H1 (cell line): ENCODE measurements around the gene ZNF281. TPM values are rescaled to one million over a fixed set of nuclear protein-coding genes. Genes with fewer than 3 reads are reported as not detected.
A peak's percentile ranks its signal among the peaks of the same experiment; 100 is the strongest.

Source experiments
- CTCF ChIA-PET: fragments of 300-600 bp; sonication (Branson Sonifier 250); formaldehyde crosslinking; loops from one replicate; lab custom pipeline; 2021; ENCODE audit not compliant: partially characterized antibody; lab: Charles Lee
- POLR2A ChIA-PET: fragments of 300-600 bp; sonication (Branson Sonifier 250); formaldehyde crosslinking; loops from one replicate; lab custom pipeline; 2021; ENCODE audit warnings: inconsistent platforms; ENCODE audit not compliant: partially characterized antibody; lab: Charles Lee
- DNase-seq, 2 experiments: peaks; one replicate each; pipeline versions ENCODE4 v3.0.0 to v3.0.0-alpha.2; 2010 to 2022; ENCODE audit warnings: low spot score in 2 of 2, low read depth in 1 of 2, mixed read lengths in 1 of 2
- FAIRE-seq: peaks from 2 replicates; lab custom pipeline; 2011; peaks lifted over from hg19 to GRCh38; lab: Jason Lieb, UNC
- H2AFZ ChIP-seq: 2 replicates; pipeline ENCODE4 v1.8.1; 2012; ENCODE audit warnings: low read length, inconsistent platforms
- H2AK5ac ChIP-seq: 2 replicates; pipeline ENCODE4 v1.6.1; 2013; ENCODE audit warnings: low read depth, low read length
- H2BK120ac ChIP-seq: replicated peaks from 2 replicates; pipeline ENCODE3; 2013; ENCODE audit warnings: low read depth, low read length, inconsistent platforms
- H2BK12ac ChIP-seq: 2 replicates; pipeline ENCODE4 v1.6.1; 2013; ENCODE audit warnings: low read depth, low read length
- H2BK15ac ChIP-seq: 2 replicates; pipeline ENCODE4 v1.6.1; 2013; ENCODE audit warnings: low read length
- H2BK20ac ChIP-seq: 2 replicates; pipeline ENCODE4 v1.6.1; 2013; ENCODE audit warnings: low read length
- H2BK5ac ChIP-seq: 2 replicates; pipeline ENCODE4 v1.6.1; 2013; ENCODE audit warnings: low read depth, low read length
- H3K14ac ChIP-seq: 2 replicates; pipeline ENCODE4 v1.6.1; 2013; ENCODE audit warnings: inconsistent platforms; ENCODE audit not compliant: insufficient read length
- H3K18ac ChIP-seq: 2 replicates; pipeline ENCODE4 v1.6.1; 2013; ENCODE audit warnings: low read length; ENCODE audit errors: extremely low read depth
- H3K23ac ChIP-seq: 2 replicates; pipeline ENCODE4 v1.6.1; 2013; ENCODE audit warnings: inconsistent platforms; ENCODE audit not compliant: insufficient read length
- H3K23me2 ChIP-seq: 2 replicates; pipeline ENCODE4 v1.6.1; 2013; ENCODE audit warnings: low read depth, low read length
- H3K27ac ChIP-seq: 2 replicates; pipeline ENCODE4 v1.6.1; 2011; ENCODE audit warnings: low read depth, low read length, inconsistent platforms
- H3K27me3 ChIP-seq, 4 experiments: replicated peaks in 1 of 4; 1 replicate in 1 of 4; 2 replicates in 3 of 4; pipeline versions ENCODE4 v1.6.1 to v1.8.1; 2011 to 2013; ENCODE audit warnings: low read length in 3 of 4, mild to moderate bottlenecking in 3 of 4, inconsistent platforms in 2 of 4, mixed read lengths in 2 of 4, moderate library complexity in 1 of 4; ENCODE audit not compliant: control insufficient read depth in 3 of 4, insufficient read depth in 3 of 4; ENCODE audit errors: extremely low read depth in 1 of 4
- H3K36me3 ChIP-seq, 4 experiments: 2 replicates each; pipeline versions ENCODE4 v1.6.1 to v1.8.1; 2011 to 2013; ENCODE audit warnings: mild to moderate bottlenecking in 4 of 4, low read length in 3 of 4, moderate library complexity in 2 of 4, control low read depth in 1 of 4, inconsistent platforms in 1 of 4; ENCODE audit not compliant: insufficient read depth in 4 of 4, control insufficient read depth in 2 of 4
- H3K4ac ChIP-seq: replicated peaks from 2 replicates; pipeline ENCODE3; 2013; ENCODE audit warnings: low read length, low read depth, mixed read lengths, inconsistent platforms; ENCODE audit not compliant: insufficient read length
- H3K4me1 ChIP-seq, 4 experiments: replicated peaks in 1 of 4; 1 replicate in 1 of 4; 2 replicates in 3 of 4; pipeline versions ENCODE4 v1.6.1 to v1.8.1; 2011 to 2013; ENCODE audit warnings: low read length in 3 of 4, inconsistent platforms in 2 of 4, mixed read lengths in 1 of 4; ENCODE audit not compliant: insufficient read depth in 4 of 4, control insufficient read depth in 3 of 4
- H3K4me2 ChIP-seq, 2 experiments: 2 replicates each; pipeline versions ENCODE4 v1.6.1 to v1.8.1; 2011 to 2013; ENCODE audit warnings: low read depth in 2 of 2, low read length in 2 of 2, control low read depth in 1 of 2, inconsistent platforms in 1 of 2, mild to moderate bottlenecking in 1 of 2; ENCODE audit not compliant: insufficient read depth in 1 of 2
- H3K4me3 ChIP-seq, 4 experiments: fragments of 200-600, 300-600 bp in 1 of 4; sonication (generic), shearing (Covaris generic), sonication (Bioruptor Twin) in 1 of 4; 2 replicates each; pipeline versions ENCODE4 v1.5.1 to v1.8.1; 2011 to 2016; ENCODE audit warnings: low read length in 4 of 4, low read depth in 3 of 4, control low read depth in 2 of 4, inconsistent platforms in 2 of 4, mild to moderate bottlenecking in 2 of 4, mixed read lengths in 1 of 4, moderate library complexity in 1 of 4; ENCODE audit not compliant: insufficient read depth in 2 of 4; ENCODE audit errors: extremely low read depth in 1 of 4
- H3K56ac ChIP-seq: replicated peaks from 2 replicates; pipeline ENCODE3; 2013; ENCODE audit warnings: low read depth, mild to moderate bottlenecking, mixed read lengths, low read length, inconsistent platforms; ENCODE audit not compliant: insufficient read length
- H3K79me1 ChIP-seq: 2 replicates; pipeline ENCODE4 v1.6.1; 2013; ENCODE audit warnings: low read depth, low read length, control low read depth
- H3K79me2 ChIP-seq, 2 experiments: 2 replicates each; pipeline versions ENCODE4 v1.6.1 to v1.8.1; 2012 to 2013; ENCODE audit warnings: low read length in 2 of 2, mild to moderate bottlenecking in 2 of 2, inconsistent platforms in 1 of 2; ENCODE audit not compliant: insufficient read depth in 2 of 2, control insufficient read depth in 1 of 2
- H3K9ac ChIP-seq, 4 experiments: replicated peaks in 1 of 4; 1 replicate in 1 of 4; 2 replicates in 3 of 4; pipeline versions ENCODE4 v1.6.1 to v1.8.1; 2011 to 2013; ENCODE audit warnings: low read depth in 3 of 4, low read length in 3 of 4, control low read depth in 2 of 4, mild to moderate bottlenecking in 2 of 4, moderate library complexity in 2 of 4, inconsistent platforms in 1 of 4; ENCODE audit errors: extremely low read depth in 1 of 4
- H3K9me3 ChIP-seq, 2 experiments: 2 replicates each; pipeline versions ENCODE4 v1.6.1 to v1.8.1; 2012 to 2013; ENCODE audit warnings: mild to moderate bottlenecking in 2 of 2, moderate library complexity in 2 of 2, control low read depth in 1 of 2, inconsistent platforms in 1 of 2, low read depth in 1 of 2, low read length in 1 of 2, mixed read lengths in 1 of 2; ENCODE audit not compliant: insufficient read depth in 2 of 2
- H4K20me1 ChIP-seq, 2 experiments: replicated peaks in 1 of 2; 2 replicates each; pipeline versions ENCODE3 to v1.8.1; 2011 to 2013; ENCODE audit warnings: inconsistent platforms in 2 of 2, low read length in 2 of 2, mild to moderate bottlenecking in 1 of 2; ENCODE audit not compliant: insufficient read depth in 2 of 2, control insufficient read depth in 1 of 2
- H4K5ac ChIP-seq: 2 replicates; pipeline ENCODE4 v1.6.1; 2013; ENCODE audit warnings: low read length, low read depth, mixed read lengths, inconsistent platforms; ENCODE audit not compliant: insufficient read length
- H4K8ac ChIP-seq: 2 replicates; pipeline ENCODE4 v1.8.0; 2013; ENCODE audit warnings: mild to moderate bottlenecking, moderate library complexity, low read length, inconsistent platforms; ENCODE audit not compliant: insufficient read depth; ENCODE audit errors: extremely low read depth
- H4K91ac ChIP-seq: replicated peaks from 2 replicates; pipeline ENCODE3; 2013; ENCODE audit warnings: low read length, mixed read lengths, inconsistent platforms; ENCODE audit not compliant: insufficient read length
- ASH2L ChIP-seq: fragments of 200-600, 300-600 bp; sonication (generic); IDR thresholded peaks from one replicate; pipeline ENCODE4 v1.7.1; 2017; ENCODE audit warnings: low read length
- CTCF ChIP-seq, 3 experiments: IDR thresholded peaks; 1 replicate in 2 of 3; 2 replicates in 1 of 3; pipeline versions ENCODE4 v1.5.1 to v1.6.1; 2011; ENCODE audit warnings: low read length in 3 of 3, mild to moderate bottlenecking in 3 of 3, inconsistent platforms in 2 of 3, low read depth in 1 of 3, moderate library complexity in 1 of 3; ENCODE audit not compliant: insufficient read depth in 1 of 3; ENCODE audit errors: control extremely low read depth in 1 of 3
- EP300 ChIP-seq, 2 experiments: IDR thresholded peaks; 1 replicate in 1 of 2; 2 replicates in 1 of 2; pipeline ENCODE4 v1.6.1; 2011 to 2012; ENCODE audit warnings: low read depth in 2 of 2, low read length in 2 of 2, mild to moderate bottlenecking in 2 of 2, borderline replicate concordance in 1 of 2, inconsistent platforms in 1 of 2, moderate library complexity in 1 of 2
- FOSL1 ChIP-seq: IDR thresholded peaks from 2 replicates; pipeline ENCODE4 v1.6.1; 2011; ENCODE audit warnings: mild to moderate bottlenecking, low read depth, low read length, moderate library complexity; ENCODE audit not compliant: insufficient read depth
- JUN ChIP-seq: IDR thresholded peaks from 2 replicates; pipeline ENCODE4 v1.6.1; 2011; ENCODE audit warnings: low read depth, mild to moderate bottlenecking, improper control_type of control experiment, low read length
- RAD21 ChIP-seq, 2 experiments: IDR thresholded peaks in 1 of 2; conservative IDR thresholded peaks in 1 of 2; 2 replicates each; pipeline ENCODE4 v1.6.1; 2011; ENCODE audit warnings: low read depth in 2 of 2, low read length in 2 of 2, improper control_type of control experiment in 1 of 2, inconsistent platforms in 1 of 2, mild to moderate bottlenecking in 1 of 2, moderate library complexity in 1 of 2
- RBBP5 ChIP-seq: IDR thresholded peaks from 2 replicates; pipeline ENCODE4 v1.7.1; 2012; ENCODE audit warnings: low read depth, mild to moderate bottlenecking, inconsistent platforms, low read length, moderate library complexity, borderline replicate concordance
- SRF ChIP-seq: IDR thresholded peaks from 2 replicates; pipeline ENCODE4 v1.6.1; 2011; ENCODE audit warnings: mild to moderate bottlenecking, low read depth, low read length, moderate library complexity
- WGBS, 2 experiments: shearing (Covaris generic) in 1 of 2; methylation state at CpG; one replicate each; pipeline versions ENCODE4 v1.1.6 to v1.1.7; 2013 to 2015; ENCODE audit warnings: low lambda C conversion rate in 2 of 2, mixed read lengths in 2 of 2, inconsistent platforms in 1 of 2, low coverage in 1 of 2, missing lambda C conversion rate in 1 of 2; ENCODE audit not compliant: insufficient replicate concordance in 2 of 2, insufficient coverage in 1 of 2, insufficient read length in 1 of 2; ENCODE audit errors: extremely low coverage in 1 of 2, missing lambda C conversion rate in 1 of 2; 5-methylcytosine and 5-hydroxymethylcytosine counted together
- polyA plus RNA-seq, 7 experiments: library from polyadenylated mRNA; depleted of rRNA in 3 of 7; stranded (reverse) in 5 of 7; unstranded in 2 of 7; fragments of >200 nt in 5 of 7; fragments of 200-250 nt in 2 of 7; gene quantifications; 1 replicate in 5 of 7; 2 replicates in 1 of 7; 4 replicates in 1 of 7; pipeline versions ENCODE4 v1.2.1 to v1.2.3, GENCODE V29; 2011 to 2013; ENCODE audit warnings: missing spikeins in 2 of 7, mixed read lengths in 2 of 7
- total RNA-seq: library from RNA; stranded (reverse); fragmentation: NEBNext Ultra II Directional; extraction: Animal tissue kit (Norgen Biotek cat#: 25700); gene quantifications from 2 replicates; pipeline ENCODE4 v1.2.1, GENCODE V29; 2021

The ZNF281 gene
- total and polyA plus RNA-seq, 2 of the 8 experiments (the other 6 are each of a cell fraction or from before 2014, with no cell fraction given), result 19.5 to 61.4 TPM

- CTCF ChIA-PET, result interaction anchor here (0.9 to 1.5 kb wide), 3 partner anchors 33 to 130 kb away, joined by 3 to 4 read pairs (median 3); no protein-coding TSS in a partner anchor
- Histone ChIP-seq H3K4me3 (peak overlapping the region; percentile 76 to 92 (median 90)), H4K8ac (peak overlapping the region; percentile 91), H4K91ac (no peak overlapping the region), H3K4me2 (peak overlapping the region; percentile 83 to 90), H2BK12ac (peak overlapping the region; percentile 96; the same call in 1 of the 2 replicates), H3K79me1 (no peaks in the 10 kb centered on the region), H3K14ac (no peak overlapping the region), H3K27me3 (no peaks in the 10 kb centered on the region), H2AK5ac (peak overlapping the region; percentile 68; the same call in 1 of the 2 replicates), H2BK120ac (no peak overlapping the region), H3K23me2 (peaks cover 15% of the 10 kb centered on the region), H4K5ac (peak overlapping the region; percentile 84), H3K36me3 (peaks cover 8 to 44% (median 21%) of the 10 kb centered on the region in 4 experiments), H2BK20ac (no peak overlapping the region), H3K4ac (peak overlapping the region; percentile 83), H3K9ac (peak overlapping the region; percentile 73 to 84 (median 82)), H2BK15ac (no peak overlapping the region), H2AFZ (no peak overlapping the region), H3K27ac (peak overlapping the region; percentile 77), H4K20me1 (peaks cover 11 to 23% of the 10 kb centered on the region in 2 experiments), H2BK5ac (peak overlapping the region; percentile 86), H3K23ac (no peak overlapping the region), H3K18ac (peak overlapping the region; percentile 16; the same call in 1 of the 2 replicates), H3K79me2 (peaks cover 40 to 82% of the 10 kb centered on the region in 2 experiments), H3K9me3 (no peaks in the 10 kb centered on the region), H3K56ac (no peak overlapping the region), H3K4me1 (peaks cover 2 to 11% (median 8%) of the 10 kb centered on the region in 4 experiments; a peak in 6 of 7 replicates)
- DNase-seq, result peak in 1 of 2 experiments; percentile 61
- 17% methylated on average over 8 of the region's 41 CpGs; no CpG with 5 or more reads in 1 of the 2 experiments for WGBS, 2 experiments
- POLR2A ChIA-PET, result interaction anchor here (0.7 to 4.8 kb wide), 12 partner anchors 8 to 361 kb away, joined by 3 to 51 read pairs (median 5); no protein-coding TSS in a partner anchor
- no peak for FAIRE-seq
- peak in 1 of 3 experiments; percentile 5; a peak in 2 of 4 replicates for TF ChIP-seq CTCF (IDR thresholded peaks at IDR 0.05; ENCODE audit: control extremely low read depth in 1 of 3, insufficient read depth in 1 of 3, low read depth in 1 of 3, low read length in 3 of 3)
- TF ChIP-seq ASH2L, result no peak
- TF ChIP-seq EP300 (IDR thresholded peaks at IDR 0.05; ENCODE audit: borderline replicate concordance in 1 of 2, low read depth in 2 of 2, low read length in 2 of 2), result no peak
- TF ChIP-seq JUN, result no peak
- no peak for TF ChIP-seq FOSL1
- peak; percentile 33 to 42; a peak in 3 of 4 replicates for TF ChIP-seq RAD21 (IDR thresholded peaks at IDR 0.05 in 1 of 2, conservative IDR thresholded peaks at IDR 0.05 in 1 of 2; ENCODE audit: low read depth in 2 of 2, low read length in 2 of 2)
- TF ChIP-seq SRF, result no peak
- no peak for TF ChIP-seq RBBP5
These were observed 554 bp downstream of the ZNF281 start for GRCh38 chr1:200409203-200409760.
